Measurements from ENCODE around the gene PACS1.

The PACS1 gene

DNA sequence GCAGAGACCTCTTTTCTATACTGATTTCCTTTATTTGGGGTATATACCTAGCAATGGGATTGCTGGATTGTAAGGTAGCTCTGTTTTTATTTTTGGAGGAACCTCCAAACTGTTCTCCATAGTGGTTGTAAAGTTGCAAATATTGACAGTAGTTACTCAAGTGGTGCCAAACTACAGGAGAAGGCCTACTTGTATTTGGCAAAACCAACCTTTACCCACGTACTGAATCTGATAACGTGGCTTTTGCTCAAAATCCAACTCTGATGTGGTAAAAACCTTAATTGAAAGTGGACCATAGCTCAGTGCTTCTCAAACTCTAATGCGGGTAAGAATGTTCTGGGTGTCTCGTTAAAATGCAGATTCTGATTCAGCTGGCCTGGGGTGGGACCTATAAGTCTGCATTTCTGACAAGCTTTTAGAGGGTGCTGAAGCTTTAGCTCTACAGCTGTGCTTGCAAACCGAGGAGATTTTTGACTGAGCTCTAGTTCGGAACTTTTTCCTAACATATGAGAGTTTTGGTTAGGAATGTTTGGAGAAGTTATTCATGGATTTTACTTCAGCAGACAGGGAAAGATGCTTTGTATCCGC, 69.8 kb downstream of the PACS1 start:
- FAIRE-seq (no peak), DNase-seq (ENCODE audit: insufficient read length, low spot score) (no peak)
- TF ChIP-seq, protein P1, sequence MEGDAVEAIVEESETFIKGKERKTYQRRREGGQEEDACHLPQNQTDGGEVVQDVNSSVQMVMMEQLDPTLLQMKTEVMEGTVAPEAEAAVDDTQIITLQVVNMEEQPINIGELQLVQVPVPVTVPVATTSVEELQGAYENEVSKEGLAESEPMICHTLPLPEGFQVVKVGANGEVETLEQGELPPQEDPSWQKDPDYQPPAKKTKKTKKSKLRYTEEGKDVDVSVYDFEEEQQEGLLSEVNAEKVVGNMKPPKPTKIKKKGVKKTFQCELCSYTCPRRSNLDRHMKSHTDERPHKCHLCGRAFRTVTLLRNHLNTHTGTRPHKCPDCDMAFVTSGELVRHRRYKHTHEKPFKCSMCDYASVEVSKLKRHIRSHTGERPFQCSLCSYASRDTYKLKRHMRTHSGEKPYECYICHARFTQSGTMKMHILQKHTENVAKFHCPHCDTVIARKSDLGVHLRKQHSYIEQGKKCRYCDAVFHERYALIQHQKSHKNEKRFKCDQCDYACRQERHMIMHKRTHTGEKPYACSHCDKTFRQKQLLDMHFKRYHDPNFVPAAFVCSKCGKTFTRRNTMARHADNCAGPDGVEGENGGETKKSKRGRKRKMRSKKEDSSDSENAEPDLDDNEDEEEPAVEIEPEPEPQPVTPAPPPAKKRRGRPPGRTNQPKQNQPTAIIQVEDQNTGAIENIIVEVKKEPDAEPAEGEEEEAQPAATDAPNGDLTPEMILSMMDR (IDR thresholded peaks at IDR 0.05; ENCODE audit: insufficient read depth, missing control alignments): no peak

DNA sequence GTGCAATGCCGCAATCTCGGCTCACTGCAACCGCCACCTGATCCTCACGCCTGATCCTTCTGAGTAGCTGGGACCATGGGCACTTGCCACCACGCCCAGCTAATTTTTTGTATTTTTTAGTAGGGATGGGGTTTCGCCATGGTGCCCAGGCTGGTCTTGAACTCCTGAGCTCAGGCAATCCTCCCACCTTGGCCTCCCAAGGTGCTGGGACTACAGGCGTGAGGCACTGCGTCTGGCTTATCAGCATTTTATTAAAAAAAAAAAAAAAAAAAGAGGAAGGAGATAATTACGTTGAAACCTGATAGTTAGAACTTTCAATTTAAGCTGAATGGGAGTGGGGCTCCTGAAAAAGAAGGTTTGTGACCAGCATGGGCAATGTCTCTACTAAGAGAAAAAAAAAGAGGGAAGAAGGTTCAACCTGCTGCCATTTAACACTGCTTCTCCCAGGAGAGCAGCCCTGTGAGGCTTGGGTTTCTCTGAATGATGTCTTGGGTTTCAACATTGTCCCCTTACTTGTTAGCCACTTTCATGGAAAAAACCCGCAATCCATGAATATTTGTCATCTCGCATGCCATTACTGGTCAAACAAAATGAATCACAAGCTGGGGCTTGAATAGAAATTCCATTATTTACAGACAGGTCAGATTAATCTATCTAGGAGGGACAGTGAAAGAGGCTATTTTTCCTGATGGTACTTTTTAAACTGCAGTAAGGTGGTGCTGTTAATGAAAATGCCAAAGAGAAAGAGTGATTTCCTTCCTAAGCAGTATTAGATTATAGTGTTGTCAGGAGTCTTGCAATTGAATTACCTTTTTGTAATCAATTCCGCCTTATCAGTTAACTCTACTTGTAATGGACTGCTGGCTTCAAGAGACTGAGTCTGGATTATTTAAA, 72.5 kb downstream of the PACS1 start:
- DNase-seq (ENCODE audit: insufficient read length, low spot score) (no peak), FAIRE-seq (no peak)
- TF ChIP-seq, protein P1 (IDR thresholded peaks at IDR 0.05; ENCODE audit: insufficient read depth, missing control alignments): no peak

DNA sequence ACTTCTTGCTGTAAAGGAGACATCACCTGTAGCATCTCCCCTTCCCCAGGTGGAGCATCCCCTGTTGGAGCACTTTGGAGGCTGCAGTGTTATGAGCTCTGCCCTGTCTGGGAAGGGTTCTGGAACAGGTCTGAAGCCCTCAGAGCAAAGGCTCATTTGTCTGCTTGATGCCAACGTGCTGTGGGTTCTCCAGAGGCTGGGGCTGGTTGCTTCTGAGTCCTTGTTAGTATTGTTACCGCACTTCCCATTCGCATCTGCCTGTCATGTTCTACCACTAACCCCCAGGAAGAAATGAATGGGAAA, 73.1 kb downstream of the PACS1 start:
- FAIRE-seq (no peak), DNase-seq (ENCODE audit: insufficient read length, low spot score) (no peak)
- TF ChIP-seq, protein P1 (IDR thresholded peaks at IDR 0.05; ENCODE audit: insufficient read depth, missing control alignments): no peak

DNA sequence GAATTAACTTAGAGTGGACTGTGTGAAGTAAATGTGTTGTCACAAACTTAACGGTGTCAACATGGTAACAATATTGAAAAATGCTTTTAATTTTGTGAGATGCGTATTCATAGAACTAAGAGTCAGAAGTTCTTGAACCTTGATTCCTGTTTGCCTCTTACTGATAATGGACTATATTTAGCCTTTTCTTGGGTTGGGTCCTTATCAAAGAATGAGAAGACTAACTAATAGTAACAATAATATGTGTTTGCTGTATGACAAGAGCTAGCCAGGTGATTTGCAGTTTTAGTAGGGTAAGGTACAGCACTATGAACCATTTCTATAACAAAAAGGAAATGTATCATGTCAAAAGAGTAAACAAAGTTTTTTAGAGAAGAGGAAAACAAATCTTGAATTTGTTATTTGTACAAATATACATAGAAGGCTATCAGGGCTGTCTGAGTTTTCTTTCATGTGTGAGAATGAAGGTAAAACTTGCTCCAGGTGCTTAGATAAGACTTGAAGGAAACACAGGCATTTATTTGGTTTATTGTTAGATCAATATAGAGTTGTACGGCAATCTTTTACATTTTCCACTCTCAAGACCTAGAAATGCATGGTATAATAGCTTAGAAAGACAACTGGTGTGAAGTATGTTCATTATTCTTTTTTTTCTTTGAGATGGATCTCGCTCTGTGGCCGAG, 74.1 kb downstream of the PACS1 start:
- FAIRE-seq (no peak), DNase-seq (ENCODE audit: insufficient read length, low spot score) (no peak)
- TF ChIP-seq, protein P1 (IDR thresholded peaks at IDR 0.05; ENCODE audit: insufficient read depth, missing control alignments): no peak

DNA sequence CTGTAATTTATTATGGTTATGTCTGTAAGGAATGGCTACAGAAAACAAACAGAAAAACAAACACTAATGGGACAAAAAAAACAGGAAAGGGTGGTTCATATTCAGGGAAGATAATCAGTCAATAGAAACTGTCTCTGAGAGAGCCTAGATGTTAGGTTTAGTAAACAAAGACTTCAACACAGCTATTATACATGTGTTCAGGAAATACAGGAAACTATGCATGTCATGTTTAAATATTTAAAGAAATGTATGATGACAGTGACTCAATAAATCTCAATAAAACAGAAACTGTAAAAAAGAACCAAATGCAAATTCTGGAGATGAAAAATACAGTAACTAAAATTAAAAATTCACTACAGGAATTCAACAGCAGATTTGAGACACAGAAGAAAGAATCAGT, 76.0 kb downstream of the PACS1 start:
- TF ChIP-seq, protein P1 (IDR thresholded peaks at IDR 0.05; ENCODE audit: insufficient read depth, missing control alignments): no peak
- FAIRE-seq: no peak

DNA sequence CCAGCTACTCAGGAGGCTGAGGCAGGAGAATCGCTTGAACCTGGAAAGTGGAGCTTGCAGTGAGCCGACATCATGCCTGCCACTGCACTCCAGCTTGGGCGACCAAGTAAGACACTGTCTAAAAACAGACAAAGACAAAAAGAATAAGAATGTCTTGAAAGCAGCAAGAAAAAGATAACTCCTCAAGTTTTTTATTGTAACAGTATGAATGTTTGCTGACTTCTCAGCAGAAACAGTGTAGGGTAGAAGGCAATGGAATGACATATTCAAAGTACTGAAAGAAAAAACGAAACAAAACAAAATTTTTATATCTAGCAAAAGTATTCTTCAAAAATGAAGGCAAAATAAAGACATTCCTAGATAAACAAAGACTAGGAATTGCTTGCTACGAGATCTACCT, 76.9 kb downstream of the PACS1 start:
- no peak for FAIRE-seq
- DNase-seq (ENCODE audit: insufficient read length, low spot score): no peak
- TF ChIP-seq, protein P1 (IDR thresholded peaks at IDR 0.05; ENCODE audit: insufficient read depth, missing control alignments): no peak

More for the DNA sequence above, 76.0 kb downstream of the PACS1 start:
- DNase-seq (ENCODE audit: insufficient read length, low spot score): no peak

All from D721Med (cell line).